Spleen (tissue), 11 donors: ENCODE results near the gene PIK3C2G. TPM values are rescaled to one million over a fixed set of nuclear protein-coding genes. Genes with fewer than 3 reads are reported as not detected.
A peak's percentile ranks its signal among the peaks of the same experiment; 100 is the strongest.
"Not testable (repeated sequence)": the region's sequence is repeated elsewhere in the genome, so short reads cannot be mapped to it uniquely, and the experiment has no call there.

Experiments
- DNase-seq: peaks from one replicate; pipeline ENCODE4 v3.0.0-alpha.2; 2020
- H3K27ac ChIP-seq, 8 donors: fragments of 200-600 bp; sonication (generic) in 7 of 8; 1 replicate in 4 of 8; 2 replicates in 4 of 8; pipeline versions ENCODE4 v1.5.0 to v1.8.0; 2016 to 2021; ENCODE audit warnings: inconsistent platforms in 4 of 8, mild to moderate bottlenecking in 4 of 8, moderate library complexity in 1 of 8
- H3K27me3 ChIP-seq, 7 donors: fragments of 200-600 bp; sonication (generic) in 6 of 7; replicated peaks in 1 of 7; 1 replicate in 4 of 7; 2 replicates in 3 of 7; pipeline versions ENCODE4 v1.5.0 to v1.8.0; 2016 to 2021; ENCODE audit warnings: inconsistent platforms in 3 of 7, mild to moderate bottlenecking in 1 of 7
- H3K36me3 ChIP-seq, 6 donors: fragments of 200-600 bp; sonication (generic) in 5 of 6; 1 replicate in 4 of 6; 2 replicates in 2 of 6; pipeline versions ENCODE4 v1.5.0 to v1.8.0; 2016 to 2021; ENCODE audit warnings: inconsistent platforms in 2 of 6
- H3K4me1 ChIP-seq, 6 donors: fragments of 200-600 bp; sonication (generic) in 5 of 6; 1 replicate in 3 of 6; 2 replicates in 3 of 6; pipeline versions ENCODE4 v1.5.0 to v1.8.0; 2016 to 2021; ENCODE audit warnings: inconsistent platforms in 3 of 6
- H3K4me3 ChIP-seq, 8 donors: fragments of 200-600 bp; sonication (generic) in 7 of 8; 1 replicate in 4 of 8; 2 replicates in 4 of 8; pipeline versions ENCODE4 v1.5.0 to v1.8.0; 2016 to 2021; ENCODE audit warnings: inconsistent platforms in 4 of 8, mild to moderate bottlenecking in 4 of 8, moderate library complexity in 2 of 8
- H3K9me3 ChIP-seq, 8 donors: fragments of 200-600 bp; sonication (generic) in 7 of 8; 1 replicate in 4 of 8; 2 replicates in 4 of 8; pipeline versions ENCODE4 v1.5.0 to v1.8.0; 2016 to 2021; ENCODE audit warnings: inconsistent platforms in 4 of 8
- CTCF ChIP-seq, 11 experiments: fragments of 200-600 bp in 7 of 11; fragments of 450-650 bp in 4 of 11; sonication (generic) in 4 of 11; IDR thresholded peaks in 8 of 11; conservative IDR thresholded peaks in 3 of 11; 1 replicate in 7 of 11; 2 replicates in 4 of 11; pipeline versions ENCODE4 v1.4.0 to v1.8.0; 2016 to 2021; ENCODE audit warnings: antibody characterized with exemption in 11 of 11, inconsistent platforms in 4 of 11, mild to moderate bottlenecking in 1 of 11
- POLR2A ChIP-seq, 3 donors: fragments of 450-650 bp; IDR thresholded peaks; one replicate each; pipeline ENCODE4 v1.5.1; 2017; ENCODE audit warnings: antibody characterized with exemption in 3 of 3, mild to moderate bottlenecking in 1 of 3
- POLR2AphosphoS5 ChIP-seq, 3 donors: sonication (generic); formaldehyde crosslinking; IDR thresholded peaks; one replicate each; pipeline ENCODE4 v1.5.1; 2017; ENCODE audit warnings: antibody characterized with exemption in 3 of 3
- WGBS, 5 donors: extraction: QIAGEN DNeasy Blood & Tissue Kit in 3 of 5; methylation state at CpG; one replicate each; pipeline versions ENCODE4 v1.1.5 to v1.1.7; 2013 to 2018; 5-methylcytosine and 5-hydroxymethylcytosine counted together
- intact Hi-C: fragments of 100-400 bp; cut with DNase I; formaldehyde crosslinking; loops from one replicate; pipeline ENCODE4 v1.15.0; 2023; ENCODE audit warnings: low total_unique reads
- polyA plus RNA-seq, 3 donors: library from polyadenylated mRNA; stranded (reverse); fragments of 200-250 nt; gene quantifications; one replicate each; pipeline ENCODE4 v1.2.1, GENCODE V29; 2013
- total RNA-seq, 7 donors: library from RNA; depleted of rRNA in 3 of 7; stranded (reverse); fragments of >200 nt in 3 of 7; fragmentation: NEBNext Ultra II Directional in 4 of 7; extraction: Animal tissue kit (Norgen Biotek cat#: 25700) in 4 of 7; gene quantifications; one replicate each; pipeline versions ENCODE4 v1.1.0 to v1.2.1, GENCODE V29; 2016 to 2021
- donor health status: healthy with polysubstance abuse.
- donor health status: DM: no; HTN: no; CAD: no; lungs with moderate emphysema.
- donor health status: DM: no; HTN: no; CAD: no.
- donor health status: Bipolar disorder and iron deficiency.
- donor health status: healthy.
- donor health status: DM: no; HTN: no; CAD: no.
- donor health status: DM: yes; HTN: yes; CAD: no.

PIK3C2G gene
- total and polyA plus RNA-seq, 10 donors: not detected

GRCh38 chr12:18243238-18243637 lies 18.1 kb upstream of the PIK3C2G start:
- no peaks in the 10 kb centered on the region for H3K36me3 ChIP-seq
- TF ChIP-seq CTCF (IDR thresholded peaks at IDR 0.05 in 8 of 11, conservative IDR thresholded peaks at IDR 0.05 in 3 of 11) (no peak), POLR2AphosphoS5 (IDR thresholded peaks at IDR 0.05) (no peak), POLR2A (IDR thresholded peaks at IDR 0.05) (no peak)
- H3K4me1 ChIP-seq: no peaks in the 10 kb centered on the region
- no peak overlapping the region for H3K27ac ChIP-seq
- no peaks in the 10 kb centered on the region for H3K9me3 ChIP-seq
- intact Hi-C loops: no loop called here
- H3K27me3 ChIP-seq: no peaks in the 10 kb centered on the region
- no peak overlapping the region for H3K4me3 ChIP-seq
- no peak for DNase-seq

- intact Hi-C loops: no loop called here
- Histone ChIP-seq H3K36me3 (no peaks in the 10 kb centered on the region), H3K27ac (no peak overlapping the region), H3K9me3 (no peaks in the 10 kb centered on the region), H3K27me3 (no peaks in the 10 kb centered on the region), H3K4me1 (no peaks in the 10 kb centered on the region), H3K4me3 (no peak overlapping the region)
- 73 to 88% (median 81%) methylated on average over 1 of the region's 1 CpG for WGBS, 5 donors
- DNase-seq: no peak
- TF ChIP-seq CTCF (IDR thresholded peaks at IDR 0.05 in 8 of 11, conservative IDR thresholded peaks at IDR 0.05 in 3 of 11) (no peak), POLR2AphosphoS5 (IDR thresholded peaks at IDR 0.05) (no peak), POLR2A (IDR thresholded peaks at IDR 0.05) (no peak)
These were observed 15.3 kb upstream of the PIK3C2G start for GRCh38 chr12:18246066-18246465.

GRCh38 chr12:18250313-18250916 lies 10.9 kb upstream of the PIK3C2G start:
- Histone ChIP-seq H3K9me3 (no peaks in the 10 kb centered on the region), H3K4me1 (no peaks in the 10 kb centered on the region), H3K27me3 (no peaks in the 10 kb centered on the region), H3K4me3 (no peak overlapping the region), H3K27ac (no peak overlapping the region), H3K36me3 (no peaks in the 10 kb centered on the region)
- no peak for TF ChIP-seq POLR2A (IDR thresholded peaks at IDR 0.05)
- TF ChIP-seq CTCF (IDR thresholded peaks at IDR 0.05 in 8 of 11, conservative IDR thresholded peaks at IDR 0.05 in 3 of 11): peak in 9 of 11 experiments; percentile 10 to 61 (median 32)
- intact Hi-C loops: no loop called here
- WGBS, 5 donors: 20 to 23% (median 22%) methylated on average over 6 of the region's 6 CpGs
- no peak for DNase-seq

GRCh38 chr12:18254081-18254480 lies 7.2 kb upstream of the PIK3C2G start:
- intact Hi-C loops: no loop called here
- H3K4me3 ChIP-seq: no peak overlapping the region
- no peak overlapping the region for H3K27ac ChIP-seq
- no peak for DNase-seq
- no peaks in the 10 kb centered on the region for H3K27me3 ChIP-seq
- H3K9me3 ChIP-seq: no peaks in the 10 kb centered on the region
- no peak for TF ChIP-seq CTCF (IDR thresholded peaks at IDR 0.05 in 8 of 11, conservative IDR thresholded peaks at IDR 0.05 in 3 of 11)
- TF ChIP-seq POLR2A (IDR thresholded peaks at IDR 0.05): no peak
- no peak for TF ChIP-seq POLR2AphosphoS5 (IDR thresholded peaks at IDR 0.05)
- no peaks in the 10 kb centered on the region for H3K36me3 ChIP-seq
- H3K4me1 ChIP-seq: no peaks in the 10 kb centered on the region
- WGBS, 5 donors: 59 to 85% (median 70%) methylated on average over 1 of the region's 1 CpG

GRCh38 chr12:18255004-18255403 lies 6.3 kb upstream of the PIK3C2G start:
- H3K36me3 ChIP-seq, H3K9me3 ChIP-seq, H3K27ac ChIP-seq, intact Hi-C loops, H3K27me3 ChIP-seq, DNase-seq, H3K4me3 ChIP-seq, H3K4me1 ChIP-seq: not testable (repeated sequence)
- 76 to 98% (median 81%) methylated on average over 6 of the region's 6 CpGs for WGBS, 5 donors
